HepG2 (cell line): ENCODE results near the gene ELANE. TPM values are rescaled to one million over a fixed set of nuclear protein-coding genes. Genes with fewer than 3 reads are reported as not detected.

Experiments used
- ATAC-seq: fragments of 200-7000 bp; cut with Tn5 transposase; 3 replicates; pipeline ENCODE4 v1.9.1; 2020; ENCODE audit warnings: mild to moderate bottlenecking, moderate library complexity
- BruUV-seq: library from RNA; stranded (reverse); fragments of 400-500 nt; replicated peaks from 2 replicates; lab custom pipeline; 2021; lab: Mats Ljungman, UMichigan
- CTCF ChIA-PET: fragments of 300-600 bp; formaldehyde crosslinking; extraction: SDS; loops from one replicate; lab custom pipeline; 2021; ENCODE audit warnings: low total read pairs, inconsistent platforms, low intra/inter-chr PET ratio; lab: Yijun Ruan, JAX
- POLR2A ChIA-PET: fragments of 350-600 bp; sonication (Branson Sonifier 250); formaldehyde crosslinking; loops from one replicate; lab custom pipeline; 2020; ENCODE audit warnings: antibody characterized with exemption, inconsistent platforms; lab: Yijun Ruan, JAX
- DNase-seq: peaks from one replicate; pipeline ENCODE4 v3.0.0-alpha.2; 2015; ENCODE audit warnings: low spot score
- FAIRE-seq: peaks from 3 replicates; lab custom pipeline; 2011; peaks lifted over from hg19 to GRCh38; lab: Jason Lieb, UNC
- H2AFZ ChIP-seq: one replicate; pipeline ENCODE4 v1.6.1; 2011; ENCODE audit warnings: low read length, inconsistent platforms
- H3K27ac ChIP-seq: fragments of 300-600 bp; 3 replicates; pipeline ENCODE4 v1.8.0; 2011; ENCODE audit warnings: mixed run types, mild to moderate bottlenecking, mixed read lengths, low read length, inconsistent platforms; ENCODE audit not compliant: insufficient read depth; ENCODE audit errors: extremely low read length
- H3K27me3 ChIP-seq, 2 experiments: fragments of 200-600 bp in 1 of 2; 2 replicates in 1 of 2; 3 replicates in 1 of 2; pipeline versions ENCODE4 v1.6.0 to v1.8.0; 2011; ENCODE audit warnings: low read length in 2 of 2, mild to moderate bottlenecking in 2 of 2, moderate library complexity in 2 of 2, inconsistent platforms in 1 of 2; ENCODE audit not compliant: insufficient read depth in 2 of 2, control insufficient read depth in 1 of 2
- H3K36me3 ChIP-seq, 2 experiments: fragments of 200-600 bp in 1 of 2; replicated peaks in 1 of 2; 2 replicates in 1 of 2; 3 replicates in 1 of 2; pipeline versions ENCODE4 v1.5.1 to v1.8.0; 2011; ENCODE audit warnings: low read length in 2 of 2, inconsistent platforms in 1 of 2; ENCODE audit not compliant: insufficient read depth in 2 of 2, control insufficient read depth in 1 of 2
- H3K4me1 ChIP-seq: 2 replicates; pipeline ENCODE4 v1.5.1; 2012; ENCODE audit warnings: low read length, inconsistent platforms; ENCODE audit not compliant: insufficient read depth
- H3K4me2 ChIP-seq: 2 replicates; pipeline ENCODE4 v1.6.0; 2011; ENCODE audit warnings: low read depth, low read length, inconsistent platforms
- H3K4me3 ChIP-seq, 3 experiments: fragments of 200-600 bp in 1 of 3; sonication (generic), shearing (Covaris generic) in 1 of 3; replicated peaks in 1 of 3; 2 replicates each; pipeline ENCODE4 v1.5.1; 2011 to 2016; ENCODE audit warnings: low read length in 3 of 3, inconsistent platforms in 2 of 3, low read depth in 2 of 3, mild to moderate bottlenecking in 2 of 3, control low read depth in 1 of 3, mixed read lengths in 1 of 3; ENCODE audit not compliant: insufficient read depth in 1 of 3
- H3K79me2 ChIP-seq: one replicate; pipeline ENCODE4 v1.6.1; 2011; ENCODE audit warnings: low read length, inconsistent platforms; ENCODE audit not compliant: insufficient read depth
- H3K9ac ChIP-seq: 2 replicates; pipeline ENCODE4 v1.6.0; 2011; ENCODE audit warnings: mild to moderate bottlenecking, low read depth, low read length, inconsistent platforms; ENCODE audit not compliant: insufficient read depth
- H3K9me3 ChIP-seq: 2 replicates; pipeline ENCODE4 v1.5.1; 2012; ENCODE audit warnings: mild to moderate bottlenecking, low read length
- H4K20me1 ChIP-seq: 2 replicates; pipeline ENCODE4 v1.6.0; 2011; ENCODE audit warnings: inconsistent platforms, mild to moderate bottlenecking, low read length, moderate library complexity; ENCODE audit not compliant: insufficient read depth
- HDAC1 ChIP-seq: sonication (generic); formaldehyde crosslinking; IDR thresholded peaks from 2 replicates; pipeline ENCODE4 v1.5.1; 2020; ENCODE audit warnings: mild to moderate bottlenecking, missing genetic modification reagents
- HOXA3 ChIP-seq: sonication (generic); formaldehyde crosslinking; IDR thresholded peaks from 2 replicates; pipeline ENCODE4 v1.5.0; 2020; ENCODE audit warnings: missing genetic modification reagents
- KLF12 ChIP-seq: sonication (generic); formaldehyde crosslinking; IDR thresholded peaks from 2 replicates; pipeline ENCODE4 v1.4.0; 2020; ENCODE audit warnings: missing genetic modification reagents, borderline replicate concordance
- NCOA2 ChIP-seq: sonication (generic); formaldehyde crosslinking; IDR thresholded peaks from 2 replicates; pipeline ENCODE4 v1.8.0; 2022; ENCODE audit warnings: inconsistent platforms
- ZNF256 ChIP-seq: sonication (generic); formaldehyde crosslinking; conservative IDR thresholded peaks from 2 replicates; pipeline ENCODE4 v1.4.0; 2020; ENCODE audit warnings: missing genetic modification reagents
- ZNF703 ChIP-seq: sonication (generic); formaldehyde crosslinking; IDR thresholded peaks from 2 replicates; pipeline ENCODE4 v1.5.1; 2020; ENCODE audit warnings: missing genetic modification reagents, mild to moderate bottlenecking, moderate library complexity, borderline replicate concordance
- ZNF749 ChIP-seq: sonication (generic); formaldehyde crosslinking; IDR thresholded peaks from 2 replicates; pipeline ENCODE4 v1.8.0; 2022; ENCODE audit warnings: mild to moderate bottlenecking, missing genetic modification reagents, moderate library complexity, borderline replicate concordance
- ZNF766 ChIP-seq: sonication (generic); formaldehyde crosslinking; IDR thresholded peaks from 2 replicates; pipeline ENCODE4 v1.5.0; 2020; ENCODE audit warnings: missing genetic modification reagents, borderline replicate concordance
- WGBS: methylation state at CpG from one replicate; pipeline ENCODE4 v1.1.6; 2017; ENCODE audit warnings: low lambda C conversion rate; 5-methylcytosine and 5-hydroxymethylcytosine counted together
- in situ Hi-C: cut with HindIII; loops from 2 replicates; pipeline ENCODE4 v1.10.0; 2017; ENCODE audit warnings: low pct_unique_long_range_greater_than_20kb; ENCODE audit not compliant: extremely low pct_ligation_motif_present
- intact Hi-C: fragments of 100-400 bp; cut with micrococcal nuclease; formaldehyde crosslinking; loops from one replicate; pipeline ENCODE4 v1.10.0; 2022; ENCODE audit not compliant: unreplicated experiment
- polyA plus RNA-seq, 8 experiments: library from polyadenylated mRNA; depleted of rRNA in 3 of 8; stranded (reverse) in 7 of 8; unstranded in 1 of 8; fragments of >200 nt; fragmentation: Illumina TruSeq in 4 of 8; extraction: Trizol in 4 of 8; gene quantifications; 2 replicates each; pipeline versions ENCODE4 v1.2.1 to v1.2.3, GENCODE V29; 2011 to 2016; ENCODE audit warnings: low read depth in 4 of 8, missing spikeins in 1 of 8, mixed read lengths in 1 of 8; ENCODE audit not compliant: insufficient read depth in 1 of 8
- total RNA-seq, 5 experiments: library from RNA; depleted of rRNA; stranded (reverse); fragments of >200 nt; fragmentation: Illumina TruSeq; extraction: Trizol; gene quantifications; 2 replicates each; pipeline ENCODE4 v1.2.3, GENCODE V29; 2016; ENCODE audit warnings: low read depth in 1 of 5
- TF ChIP-seq, protein P1 (sequence below): sonication (generic); formaldehyde crosslinking; IDR thresholded peaks from 2 replicates; pipeline ENCODE4 v1.4.0; 2020; ENCODE audit warnings: missing genetic modification reagents
- TF ChIP-seq, protein P2 (sequence below): sonication (generic); formaldehyde crosslinking; IDR thresholded peaks from 2 replicates; pipeline ENCODE4 v1.4.0; 2020; ENCODE audit warnings: missing genetic modification reagents
- TF ChIP-seq, protein P3 (sequence below): sonication (generic); formaldehyde crosslinking; IDR thresholded peaks from 2 replicates; pipeline ENCODE4 v1.8.0; 2022; ENCODE audit warnings: missing genetic modification reagents, low read depth, mild to moderate bottlenecking, borderline replicate concordance

Gene ELANE
- total and polyA plus RNA-seq, 2 of the 13 experiments (the other 11 are each of a cell fraction or from before 2014, with no cell fraction given) = not detected

DNA sequence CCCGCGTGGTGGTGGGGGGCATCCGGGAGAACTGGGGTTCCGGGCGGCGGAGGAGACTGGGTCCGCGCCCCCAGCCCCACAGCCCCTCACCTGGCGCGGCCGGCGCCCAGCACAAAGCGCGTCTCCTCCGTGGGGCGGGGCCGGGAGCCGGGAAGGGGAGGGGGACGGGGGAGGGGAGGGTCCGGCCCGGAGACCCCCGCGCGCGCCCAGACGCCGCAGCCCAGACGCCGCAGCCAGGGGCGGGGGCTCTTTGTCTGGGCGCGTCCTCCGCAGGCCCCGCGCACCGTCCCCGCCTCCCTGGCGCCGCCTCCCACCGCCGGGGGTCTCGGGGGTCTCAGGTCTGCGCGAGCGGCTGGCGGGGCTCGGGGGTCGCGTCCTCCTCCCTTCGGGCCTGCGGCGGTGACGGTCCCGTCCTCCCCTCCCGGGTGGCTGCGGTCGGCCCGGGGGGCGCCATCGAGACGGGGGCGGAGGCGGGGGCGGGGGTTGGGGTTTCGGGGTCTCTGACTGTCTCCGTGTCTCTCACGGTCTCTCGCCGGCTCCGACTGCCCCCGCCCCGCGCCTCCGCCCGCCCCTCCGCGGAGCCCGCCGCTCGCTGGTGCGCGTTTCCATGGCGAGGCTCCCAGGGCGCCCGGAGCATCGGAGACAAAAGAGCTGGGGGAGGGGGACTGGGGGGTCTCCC lies 30.1 kb upstream of the ELANE start, which contains the start of gene PLPPR3:
Gene PLPPR3 (minus strand): TSS at position 131 of the 679 bp plus-strand sequence. CDS start 396 bp downstream, outside the sequence.
- ChIA-PET POLR2A (no interaction called here), CTCF (no interaction called here)
- peak within 1 kb of the TSS; percentile 34 to 58 (median 43); a peak in 4 of 6 replicates for H3K4me3 ChIP-seq
- H3K36me3 ChIP-seq = no peaks in the 10 kb centered on the region
- H2AFZ ChIP-seq = no peak within 1 kb of the TSS
- H3K4me2 ChIP-seq = peak within 1 kb of the TSS; percentile 36
- DNase-seq (no peak), FAIRE-seq (no peak), ATAC-seq (no peak)
- in situ Hi-C loops (no loop called here), intact Hi-C loops (no loop called here)
- no TSS peak for BruUV-seq
- H3K27me3 ChIP-seq = peaks cover 4 to 22% of the 10 kb centered on the region in 2 experiments
- 15% methylated on average over 4 of the region's 86 CpGs for WGBS
- no peaks in the 10 kb centered on the region for H3K79me2 ChIP-seq
- H3K4me1 ChIP-seq = peaks cover 8% of the 10 kb centered on the region
- no peak within 1 kb of the TSS for H3K27ac ChIP-seq
- no peak within 1 kb of the TSS for H3K9ac ChIP-seq
- no peaks in the 10 kb centered on the region for H3K9me3 ChIP-seq
- TF ChIP-seq NCOA2 (CRISPR knock-in tag) = no peak
- TF ChIP-seq, protein P1, sequence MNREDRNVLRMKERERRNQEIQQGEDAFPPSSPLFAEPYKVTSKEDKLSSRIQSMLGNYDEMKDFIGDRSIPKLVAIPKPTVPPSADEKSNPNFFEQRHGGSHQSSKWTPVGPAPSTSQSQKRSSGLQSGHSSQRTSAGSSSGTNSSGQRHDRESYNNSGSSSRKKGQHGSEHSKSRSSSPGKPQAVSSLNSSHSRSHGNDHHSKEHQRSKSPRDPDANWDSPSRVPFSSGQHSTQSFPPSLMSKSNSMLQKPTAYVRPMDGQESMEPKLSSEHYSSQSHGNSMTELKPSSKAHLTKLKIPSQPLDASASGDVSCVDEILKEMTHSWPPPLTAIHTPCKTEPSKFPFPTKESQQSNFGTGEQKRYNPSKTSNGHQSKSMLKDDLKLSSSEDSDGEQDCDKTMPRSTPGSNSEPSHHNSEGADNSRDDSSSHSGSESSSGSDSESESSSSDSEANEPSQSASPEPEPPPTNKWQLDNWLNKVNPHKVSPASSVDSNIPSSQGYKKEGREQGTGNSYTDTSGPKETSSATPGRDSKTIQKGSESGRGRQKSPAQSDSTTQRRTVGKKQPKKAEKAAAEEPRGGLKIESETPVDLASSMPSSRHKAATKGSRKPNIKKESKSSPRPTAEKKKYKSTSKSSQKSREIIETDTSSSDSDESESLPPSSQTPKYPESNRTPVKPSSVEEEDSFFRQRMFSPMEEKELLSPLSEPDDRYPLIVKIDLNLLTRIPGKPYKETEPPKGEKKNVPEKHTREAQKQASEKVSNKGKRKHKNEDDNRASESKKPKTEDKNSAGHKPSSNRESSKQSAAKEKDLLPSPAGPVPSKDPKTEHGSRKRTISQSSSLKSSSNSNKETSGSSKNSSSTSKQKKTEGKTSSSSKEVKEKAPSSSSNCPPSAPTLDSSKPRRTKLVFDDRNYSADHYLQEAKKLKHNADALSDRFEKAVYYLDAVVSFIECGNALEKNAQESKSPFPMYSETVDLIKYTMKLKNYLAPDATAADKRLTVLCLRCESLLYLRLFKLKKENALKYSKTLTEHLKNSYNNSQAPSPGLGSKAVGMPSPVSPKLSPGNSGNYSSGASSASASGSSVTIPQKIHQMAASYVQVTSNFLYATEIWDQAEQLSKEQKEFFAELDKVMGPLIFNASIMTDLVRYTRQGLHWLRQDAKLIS (CRISPR knock-in tag) = no peak
- no peak for TF ChIP-seq HOXA3 (CRISPR knock-in tag)
- TF ChIP-seq KLF12 (CRISPR knock-in tag) = no peak
- TF ChIP-seq, protein P2, sequence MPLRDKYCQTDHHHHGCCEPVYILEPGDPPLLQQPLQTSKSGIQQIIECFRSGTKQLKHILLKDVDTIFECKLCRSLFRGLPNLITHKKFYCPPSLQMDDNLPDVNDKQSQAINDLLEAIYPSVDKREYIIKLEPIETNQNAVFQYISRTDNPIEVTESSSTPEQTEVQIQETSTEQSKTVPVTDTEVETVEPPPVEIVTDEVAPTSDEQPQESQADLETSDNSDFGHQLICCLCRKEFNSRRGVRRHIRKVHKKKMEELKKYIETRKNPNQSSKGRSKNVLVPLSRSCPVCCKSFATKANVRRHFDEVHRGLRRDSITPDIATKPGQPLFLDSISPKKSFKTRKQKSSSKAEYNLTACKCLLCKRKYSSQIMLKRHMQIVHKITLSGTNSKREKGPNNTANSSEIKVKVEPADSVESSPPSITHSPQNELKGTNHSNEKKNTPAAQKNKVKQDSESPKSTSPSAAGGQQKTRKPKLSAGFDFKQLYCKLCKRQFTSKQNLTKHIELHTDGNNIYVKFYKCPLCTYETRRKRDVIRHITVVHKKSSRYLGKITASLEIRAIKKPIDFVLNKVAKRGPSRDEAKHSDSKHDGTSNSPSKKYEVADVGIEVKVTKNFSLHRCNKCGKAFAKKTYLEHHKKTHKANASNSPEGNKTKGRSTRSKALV (CRISPR knock-in tag) = no peak
- no peak for TF ChIP-seq ZNF703 (CRISPR knock-in tag)
- TF ChIP-seq, protein P3, sequence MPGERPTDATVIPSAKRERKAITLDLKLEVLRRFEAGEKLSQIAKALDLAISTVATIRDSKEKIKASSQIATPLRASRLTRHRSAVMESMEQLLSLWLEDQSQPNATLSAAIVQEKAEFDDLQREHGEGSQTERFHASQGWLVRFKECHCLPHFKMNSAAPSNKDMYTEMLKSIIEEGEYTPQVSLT (CRISPR knock-in tag) = no peak
- TF ChIP-seq ZNF766 (CRISPR knock-in tag) = no peak
- no peak for TF ChIP-seq ZNF749
- TF ChIP-seq ZNF256 (CRISPR knock-in tag) = no peak
- TF ChIP-seq HDAC1 (CRISPR knock-in tag) = no peak
- no peaks in the 10 kb centered on the region for H4K20me1 ChIP-seq
